ENCODE data around the gene B3GALT4.

Gene B3GALT4

DNA sequence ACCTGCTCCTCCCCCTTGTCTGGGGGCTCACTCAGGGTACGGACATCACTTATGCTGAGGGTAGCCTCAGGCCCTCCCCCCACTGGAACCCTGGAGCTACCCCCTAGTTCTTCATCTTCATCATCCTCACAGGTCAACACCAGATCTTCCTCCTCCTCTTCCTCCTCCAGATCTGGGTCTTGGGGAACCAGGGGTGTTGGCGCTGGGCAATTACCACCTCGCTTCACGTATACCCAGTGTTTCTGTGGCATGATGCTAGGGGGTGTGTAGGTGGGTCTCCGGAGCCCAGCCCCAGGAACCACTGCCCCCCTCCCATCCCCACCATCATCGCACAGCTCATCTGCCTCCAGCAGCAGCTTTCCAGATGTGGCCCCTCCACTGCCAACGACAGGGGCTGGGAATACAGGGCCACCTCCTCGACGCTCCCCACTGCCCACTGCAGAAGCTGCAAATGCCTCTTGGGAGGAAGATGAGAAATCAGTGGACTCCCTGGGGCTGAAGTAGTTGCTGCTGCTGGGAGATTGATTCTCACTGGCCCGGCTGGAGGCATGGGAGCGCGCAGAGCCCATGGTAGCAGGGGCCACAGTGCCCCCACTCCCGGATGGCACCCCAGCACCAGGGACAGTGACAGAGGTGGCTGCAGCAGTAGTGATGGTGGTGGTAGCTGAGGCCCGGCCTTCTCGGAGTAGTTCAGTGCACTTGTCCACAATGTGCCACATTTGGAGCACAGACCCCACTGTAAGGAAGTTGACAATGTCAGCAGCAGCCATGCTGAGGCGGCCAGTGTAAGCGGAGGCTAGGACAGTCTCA is 39.1 kb downstream of the B3GALT4 start:
- no peak for DNase-seq (ENCODE audit: low read depth)

DNA sequence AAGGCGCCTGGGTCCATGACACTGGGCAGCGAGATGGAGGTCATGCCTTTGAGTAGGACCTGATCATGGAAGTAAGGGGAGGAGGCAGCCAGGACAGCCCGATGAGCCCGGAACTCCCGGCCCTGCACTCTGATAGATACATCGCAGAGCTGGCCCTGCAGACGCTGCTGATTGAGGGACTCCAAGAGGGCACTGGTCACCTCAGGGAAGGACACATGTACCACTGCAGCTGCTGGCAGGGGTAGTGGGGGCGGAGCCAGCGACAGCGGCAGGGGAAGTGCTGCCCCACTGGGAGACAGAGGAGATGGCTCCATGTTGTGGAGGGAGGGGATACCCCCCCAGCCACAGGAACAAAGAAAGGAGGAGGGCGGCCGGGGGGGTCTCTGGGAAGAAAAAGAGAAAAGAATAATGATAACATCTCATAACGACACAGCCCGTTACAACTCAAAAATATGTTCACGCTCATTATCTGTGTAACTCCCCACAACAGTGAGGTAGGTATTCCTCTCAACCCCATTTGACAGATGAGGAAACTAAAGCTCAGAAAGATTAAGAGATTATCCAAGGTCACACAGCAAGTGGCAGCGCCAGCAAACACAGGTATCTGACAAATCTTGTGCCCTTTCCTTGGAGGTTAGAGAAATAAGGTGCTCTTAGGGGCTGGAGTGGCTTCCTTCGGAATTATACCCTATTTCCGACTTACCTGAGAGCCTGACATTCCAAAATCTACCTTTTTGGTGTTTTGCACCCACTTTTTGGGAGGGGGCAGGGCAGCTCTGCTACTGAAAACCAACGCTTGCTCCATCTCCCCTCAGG is 39.9 kb downstream of the B3GALT4 start:
- DNase-seq (ENCODE audit: low read depth), result no peak

GRCh38 chr6:33317419-33317668 is 40.4 kb downstream of the B3GALT4 start:
- no peak for DNase-seq (ENCODE audit: low read depth)

- peak; percentile 93 for DNase-seq (ENCODE audit: low read depth)
Observed at GRCh38 chr6:33317669-33318425, 40.9 kb downstream of the B3GALT4 start, which contains the start of gene ZBTB22. TSS of gene ZBTB22 (minus strand) at chr6:33317744. CDS start at chr6:33316916, 828 bp downstream.

DNA sequence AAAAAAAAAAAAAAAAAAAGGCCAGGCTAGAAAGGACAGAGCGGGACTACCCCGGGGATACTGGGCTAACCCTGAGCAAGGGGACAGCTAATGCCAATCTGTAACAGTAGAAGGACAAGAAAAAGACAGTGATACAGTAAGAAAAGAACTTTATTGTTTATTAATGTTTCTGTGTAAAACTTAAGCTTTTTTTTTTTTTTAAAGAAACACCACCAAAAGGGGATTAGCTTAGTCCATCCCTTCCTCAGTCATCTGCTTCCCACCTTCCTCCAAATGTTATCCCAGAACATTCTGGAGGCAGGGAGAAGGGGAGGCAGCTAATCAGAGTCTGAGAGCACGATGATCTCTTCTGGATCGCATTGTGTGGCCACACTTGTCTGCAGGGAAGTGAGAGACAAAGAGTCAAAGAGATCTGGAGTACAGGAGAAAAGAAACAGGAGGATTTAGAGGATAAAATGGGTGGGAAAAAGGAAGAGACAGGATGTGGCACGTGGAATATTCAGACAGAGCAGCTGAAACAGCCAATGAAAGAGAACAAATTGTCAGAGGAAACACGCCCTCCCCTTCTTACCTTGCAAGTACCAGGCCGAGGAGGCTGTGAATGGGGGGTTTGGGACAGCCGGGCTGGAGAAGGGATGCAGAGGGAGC is 41.6 kb downstream of the B3GALT4 start:
- DNase-seq (ENCODE audit: low read depth), result no peak

GRCh38 chr6:33319939-33320314 is 43.0 kb downstream of the B3GALT4 start:
- DNase-seq (ENCODE audit: low read depth), result no peak

DNA sequence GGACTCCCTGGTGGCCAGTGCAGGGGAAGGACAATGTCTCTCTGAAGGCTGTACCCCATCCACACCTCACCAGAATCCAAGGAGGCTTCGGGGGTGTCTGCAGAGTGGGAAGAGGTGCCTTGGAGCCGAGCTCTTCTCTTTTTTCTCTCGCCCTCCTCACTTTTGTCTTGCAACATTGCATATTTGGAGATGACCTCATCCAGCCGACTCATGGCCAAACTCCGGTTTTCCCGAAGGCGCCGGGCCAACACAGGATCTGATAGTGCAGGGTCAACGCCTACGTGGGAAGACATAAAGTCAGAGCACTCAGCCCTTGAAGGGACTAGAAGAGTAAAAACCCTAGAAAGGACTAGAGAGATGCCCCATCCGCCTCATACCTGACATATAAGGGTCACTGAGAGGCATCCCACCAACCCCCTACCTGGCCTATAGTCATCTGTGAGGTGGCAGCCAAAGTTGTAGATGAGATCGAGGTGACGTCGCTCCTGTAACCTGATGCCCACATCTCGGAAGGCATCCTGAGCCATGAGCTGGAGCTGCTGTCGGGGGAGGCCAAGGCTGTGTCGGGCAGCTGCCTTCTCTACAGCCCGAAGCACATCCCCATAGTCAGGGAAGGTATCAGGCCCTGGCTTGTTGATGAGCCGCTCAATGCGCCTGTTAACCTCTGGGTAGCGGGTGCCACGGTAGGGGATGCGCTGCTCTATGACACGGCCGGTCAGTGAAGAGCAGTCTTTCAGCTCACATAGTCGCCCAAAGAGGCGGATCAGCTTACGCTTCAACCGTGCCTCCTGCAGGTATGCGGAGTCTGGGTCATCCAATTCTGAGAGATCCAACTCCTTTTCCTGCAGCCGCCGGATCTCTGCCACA is 43.6 kb downstream of the B3GALT4 start:
- DNase-seq (ENCODE audit: low read depth), result peak; percentile 77

DNA sequence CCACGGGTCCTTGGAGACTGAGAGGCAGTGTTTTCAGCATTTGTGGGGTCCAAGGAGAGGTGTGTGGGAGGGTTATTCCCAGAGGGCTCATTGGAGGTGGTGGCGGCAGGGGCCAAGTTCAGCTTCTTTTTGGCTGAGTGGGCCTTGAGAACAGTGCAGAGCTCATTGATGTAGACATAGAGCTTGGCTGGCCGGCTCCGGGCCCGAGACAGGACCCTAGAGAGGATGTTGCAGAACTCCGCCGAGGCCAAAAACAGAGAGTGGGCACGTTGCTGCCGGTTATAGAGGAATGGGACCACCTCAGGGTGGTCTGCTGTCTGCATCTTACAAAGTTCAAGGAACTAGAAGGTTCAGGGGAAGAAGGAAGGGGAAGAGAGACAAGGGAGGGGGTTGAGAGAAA is 44.3 kb downstream of the B3GALT4 start:
- DNase-seq (ENCODE audit: low read depth), result no peak

GRCh38 chr6:33323623-33323948 is 46.7 kb downstream of the B3GALT4 start:
- no peak for DNase-seq (ENCODE audit: low read depth)

DNA sequence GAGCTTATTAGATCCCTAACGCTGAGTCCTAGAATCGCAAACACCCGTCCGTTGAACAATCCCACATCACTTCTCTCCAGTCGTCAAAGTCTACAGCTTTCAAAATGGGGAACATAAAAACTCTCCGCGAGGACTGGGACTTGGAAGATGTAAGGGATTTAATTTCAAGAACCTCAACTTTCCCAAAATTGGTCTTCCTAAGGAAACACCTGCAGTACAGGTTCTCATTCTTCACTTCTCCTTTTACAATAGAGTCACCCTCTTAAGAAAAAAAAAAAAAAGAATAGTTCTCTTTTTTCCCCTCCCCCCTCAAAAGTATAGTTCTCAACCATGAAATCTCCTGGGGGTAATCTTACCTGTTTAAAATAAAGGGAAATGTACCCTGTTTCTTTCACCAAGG is 47.2 kb downstream of the B3GALT4 start:
- no peak for DNase-seq (ENCODE audit: low read depth)

All from HS-27A (cell line).